Cerebellar nuclear complex (tissue), 1 donor: ENCODE measurements around the gene NHERF2.
A peak's percentile ranks its signal among the peaks of the same experiment; 100 is the strongest.

Experiments
- DNase-seq, 2 experiments: peaks; one replicate each; lab custom pipeline; 2025; lab: John Stamatoyannopoulos, UW

NHERF2 gene

GRCh38 chr16:2082983-2083364 is 56.3 kb downstream of the NHERF2 start:
- no peak for DNase-seq

- no peak for DNase-seq
Observed at GRCh38 chr16:2083409-2083808, 56.7 kb downstream of the NHERF2 start.

- no peak for DNase-seq
Observed at GRCh38 chr16:2083876-2084780, 57.4 kb downstream of the NHERF2 start.

- DNase-seq: peak in 1 of 2 experiments; percentile 42
Observed at GRCh38 chr16:2084895-2085625, 58.4 kb downstream of the NHERF2 start.

GRCh38 chr16:2085669-2086068 is 59.0 kb downstream of the NHERF2 start:
- no peak for DNase-seq

GRCh38 chr16:2086106-2086742 is 59.5 kb downstream of the NHERF2 start:
- peak; percentile 40 to 65 for DNase-seq

GRCh38 chr16:2086812-2087747 is 60.4 kb downstream of the NHERF2 start:
- DNase-seq: no peak

- peak; percentile 31 to 41 for DNase-seq
Observed at GRCh38 chr16:2087748-2088631, 61.3 kb downstream of the NHERF2 start.
